Upper lobe of left lung (tissue), 6 donors: Measurements from ENCODE around the gene MRFAP1. TPM values are rescaled to one million over a fixed set of nuclear protein-coding genes. Genes with fewer than 3 reads are reported as not detected.

ENCODE experiments used
- ATAC-seq, 2 donors: fragments of 200-7000 bp; cut with Tn5 transposase; one replicate each; pipeline ENCODE4 v1.9.1; 2022; ENCODE audit warnings: mild to moderate bottlenecking in 2 of 2, moderate library complexity in 2 of 2; ENCODE audit not compliant: low FRiP score in 2 of 2
- DNase-seq, 2 donors: peaks; one replicate each; pipeline ENCODE4 v3.0.0-alpha.2; 2019 to 2020
- H3K27ac ChIP-seq, 4 donors: fragments of 200-600 bp; sonication (generic); one replicate each; pipeline ENCODE4 v1.5.1; 2016 to 2019
- H3K27me3 ChIP-seq, 4 donors: fragments of 200-600 bp; sonication (generic); one replicate each; pipeline ENCODE4 v1.5.1; 2017 to 2019
- H3K36me3 ChIP-seq, 4 donors: fragments of 200-600 bp; sonication (generic); one replicate each; pipeline ENCODE4 v1.5.1; 2016 to 2019
- H3K4me1 ChIP-seq, 4 donors: fragments of 200-600 bp; sonication (generic); one replicate each; pipeline ENCODE4 v1.5.1; 2018 to 2019
- H3K4me3 ChIP-seq, 4 donors: fragments of 200-600 bp; sonication (generic); one replicate each; pipeline ENCODE4 v1.5.1; 2017 to 2019; ENCODE audit warnings: mild to moderate bottlenecking in 2 of 4, moderate library complexity in 1 of 4
- H3K9me3 ChIP-seq, 4 donors: fragments of 200-600 bp; sonication (generic); one replicate each; pipeline ENCODE4 v1.5.1; 2018 to 2019
- EP300 ChIP-seq, 4 donors: sonication (generic); formaldehyde crosslinking; IDR thresholded peaks; one replicate each; pipeline ENCODE4 v1.5.1; 2017; ENCODE audit warnings: antibody characterized with exemption in 4 of 4, control low read depth in 2 of 4
- POLR2A ChIP-seq, 4 donors: fragments of 450-650 bp; IDR thresholded peaks; one replicate each; pipeline ENCODE4 v1.5.1; 2016 to 2017; ENCODE audit warnings: antibody characterized with exemption in 4 of 4, mild to moderate bottlenecking in 2 of 4
- POLR2AphosphoS5 ChIP-seq, 2 donors: sonication (generic); formaldehyde crosslinking; IDR thresholded peaks; one replicate each; pipeline ENCODE4 v1.5.1; 2017; ENCODE audit warnings: antibody characterized with exemption in 2 of 2
- WGBS, 2 donors: methylation state at CpG; one replicate each; pipeline ENCODE4 v1.1.5; 2017 to 2018; 5-methylcytosine and 5-hydroxymethylcytosine counted together
- total RNA-seq, 6 donors: library from RNA; depleted of rRNA in 4 of 6; stranded (reverse); fragments of >200 nt in 4 of 6; gene quantifications; one replicate each; pipeline versions ENCODE4 v1.1.0 to v1.2.1, GENCODE V29; 2016 to 2021
- TF ChIP-seq, protein P1 (sequence below), 6 experiments: fragments of 450-650 bp in 4 of 6; fragments of 200-600 bp in 2 of 6; sonication (generic) in 2 of 6; IDR thresholded peaks; one replicate each; pipeline ENCODE4 v1.5.1; 2016 to 2019; ENCODE audit warnings: antibody characterized with exemption in 6 of 6
- donor health status: DM: no; HTN: no; CAD: no; lungs with moderate emphysema.
- donor health status: DM: no; HTN: yes; CAD: no; lungs with severe emphysema.

The MRFAP1 gene
- total RNA-seq, 6 donors from 2014 or later: 129 to 256 (median 220) TPM

DNA sequence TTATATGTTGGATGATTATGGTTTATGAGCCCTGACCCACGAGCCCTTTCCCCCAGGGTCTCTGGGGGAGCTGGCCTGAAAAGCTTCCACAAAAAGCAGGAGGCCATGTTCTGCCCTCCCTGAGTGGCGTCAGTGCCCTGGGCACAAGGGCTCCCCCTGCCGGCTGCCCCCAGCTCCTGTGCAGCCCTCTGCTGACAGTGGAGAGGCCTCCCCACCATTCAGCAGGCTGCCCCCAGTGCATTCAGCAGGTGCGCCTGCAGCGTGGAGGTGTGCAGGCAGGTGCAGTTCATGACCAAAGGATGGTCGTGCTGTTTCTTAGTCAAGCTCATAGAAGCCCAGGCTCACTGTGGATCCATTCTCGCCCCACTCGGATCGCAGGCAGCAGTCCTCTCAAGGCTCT is 40.7 kb downstream of the MRFAP1 start:
- Histone ChIP-seq H3K27ac (no peak overlapping the region), H3K36me3 (peaks cover 0 to 7% (median 0%) of the 10 kb centered on the region in 4 donors), H3K9me3 (no peaks in the 10 kb centered on the region), H3K4me1 (peaks cover 11 to 17% (median 15%) of the 10 kb centered on the region in 4 donors), H3K4me3 (no peak overlapping the region), H3K27me3 (no peaks in the 10 kb centered on the region)
- TF ChIP-seq, protein P1, sequence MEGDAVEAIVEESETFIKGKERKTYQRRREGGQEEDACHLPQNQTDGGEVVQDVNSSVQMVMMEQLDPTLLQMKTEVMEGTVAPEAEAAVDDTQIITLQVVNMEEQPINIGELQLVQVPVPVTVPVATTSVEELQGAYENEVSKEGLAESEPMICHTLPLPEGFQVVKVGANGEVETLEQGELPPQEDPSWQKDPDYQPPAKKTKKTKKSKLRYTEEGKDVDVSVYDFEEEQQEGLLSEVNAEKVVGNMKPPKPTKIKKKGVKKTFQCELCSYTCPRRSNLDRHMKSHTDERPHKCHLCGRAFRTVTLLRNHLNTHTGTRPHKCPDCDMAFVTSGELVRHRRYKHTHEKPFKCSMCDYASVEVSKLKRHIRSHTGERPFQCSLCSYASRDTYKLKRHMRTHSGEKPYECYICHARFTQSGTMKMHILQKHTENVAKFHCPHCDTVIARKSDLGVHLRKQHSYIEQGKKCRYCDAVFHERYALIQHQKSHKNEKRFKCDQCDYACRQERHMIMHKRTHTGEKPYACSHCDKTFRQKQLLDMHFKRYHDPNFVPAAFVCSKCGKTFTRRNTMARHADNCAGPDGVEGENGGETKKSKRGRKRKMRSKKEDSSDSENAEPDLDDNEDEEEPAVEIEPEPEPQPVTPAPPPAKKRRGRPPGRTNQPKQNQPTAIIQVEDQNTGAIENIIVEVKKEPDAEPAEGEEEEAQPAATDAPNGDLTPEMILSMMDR (IDR thresholded peaks at IDR 0.05): no peak
- TF ChIP-seq POLR2A (IDR thresholded peaks at IDR 0.05) (no peak), EP300 (IDR thresholded peaks at IDR 0.05) (no peak), POLR2AphosphoS5 (IDR thresholded peaks at IDR 0.05) (no peak)
- peak in 1 of 2 donors; percentile 67 for DNase-seq
- no peak for ATAC-seq
- 83 to 92% methylated on average over 1 to 7 of the region's 9 CpGs for WGBS, 2 donors

DNA sequence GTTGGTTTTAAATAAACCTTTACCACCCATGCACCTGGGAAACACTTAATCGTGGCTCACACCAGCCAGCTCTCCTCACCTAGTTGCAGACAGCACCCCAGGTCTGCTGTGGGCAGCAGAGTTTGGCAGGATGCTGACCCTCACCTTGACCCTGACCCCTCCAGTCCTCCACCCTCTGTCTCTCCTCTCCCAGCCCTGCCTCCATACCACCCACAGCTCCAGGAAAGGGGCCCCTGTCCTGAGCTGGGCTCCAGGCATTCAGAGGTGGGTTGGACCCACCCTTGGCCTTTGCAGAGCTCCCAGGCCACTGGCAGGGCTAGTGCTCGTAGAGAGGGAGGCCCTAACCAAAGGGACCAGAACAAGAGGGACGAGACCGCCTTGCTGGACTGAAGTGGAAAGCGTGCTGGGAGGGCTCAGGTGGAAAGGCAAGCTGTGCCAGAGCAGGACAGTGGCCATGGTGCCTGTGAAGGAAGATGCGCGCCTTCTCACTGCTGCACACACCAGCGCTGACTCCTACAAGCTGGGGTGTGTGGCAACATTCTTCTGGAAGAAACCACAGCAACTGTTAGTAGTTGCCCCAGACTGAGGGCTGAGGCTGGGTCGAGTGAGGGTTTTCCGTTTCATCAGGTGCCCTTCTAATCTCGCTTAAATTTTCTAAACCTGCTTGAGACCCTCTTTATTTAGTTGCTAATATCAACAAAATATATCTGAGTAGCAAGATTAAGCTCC is 42.5 kb downstream of the MRFAP1 start:
- DNase-seq: no peak
- TF ChIP-seq POLR2A (IDR thresholded peaks at IDR 0.05) (no peak), POLR2AphosphoS5 (IDR thresholded peaks at IDR 0.05) (no peak), EP300 (IDR thresholded peaks at IDR 0.05) (no peak)
- TF ChIP-seq, protein P1 (IDR thresholded peaks at IDR 0.05): no peak
- no peak overlapping the region for H3K4me3 ChIP-seq
- no peaks in the 10 kb centered on the region for H3K27me3 ChIP-seq
- no peak overlapping the region for H3K27ac ChIP-seq
- no peak for ATAC-seq
- no peaks in the 10 kb centered on the region for H3K9me3 ChIP-seq
- 72 to 82% methylated on average over 11 of the region's 11 CpGs for WGBS, 2 donors
- peaks cover 0 to 3% (median 1%) of the 10 kb centered on the region in 4 donors for H3K4me1 ChIP-seq
- peaks cover 0 to 3% (median 0%) of the 10 kb centered on the region in 4 donors for H3K36me3 ChIP-seq

DNA sequence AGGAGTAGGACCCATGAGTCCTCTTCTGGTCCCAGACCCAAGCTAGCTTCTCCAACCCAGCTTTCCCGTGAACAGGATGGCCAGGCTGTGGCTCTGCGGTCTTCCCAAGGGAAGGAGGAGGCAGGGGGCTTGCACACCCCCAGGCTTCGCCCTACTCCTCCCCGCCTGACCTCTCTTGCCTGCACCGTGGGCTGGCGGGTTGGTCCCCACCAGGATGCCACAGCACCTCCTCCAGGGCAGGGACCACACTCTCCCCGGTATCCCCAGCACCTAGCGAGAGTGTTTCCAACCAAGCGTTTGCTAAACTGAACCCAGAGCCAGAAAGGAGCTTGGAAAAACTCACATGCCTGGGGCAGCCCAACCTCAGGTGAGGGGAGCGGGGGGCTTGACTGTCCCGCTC is 44.2 kb downstream of the MRFAP1 start:
- Histone ChIP-seq H3K4me3 (no peak overlapping the region), H3K27me3 (no peaks in the 10 kb centered on the region), H3K9me3 (no peaks in the 10 kb centered on the region), H3K27ac (no peak overlapping the region), H3K36me3 (no peaks in the 10 kb centered on the region), H3K4me1 (peaks cover 4 to 20% (median 13%) of the 10 kb centered on the region in 4 donors)
- ATAC-seq (no peak), DNase-seq (no peak)
- TF ChIP-seq POLR2A (IDR thresholded peaks at IDR 0.05) (no peak), EP300 (IDR thresholded peaks at IDR 0.05) (no peak), POLR2AphosphoS5 (IDR thresholded peaks at IDR 0.05) (no peak)
- TF ChIP-seq, protein P1 (IDR thresholded peaks at IDR 0.05): no peak
- WGBS, 2 donors: 79 to 88% methylated on average over 10 to 11 of the region's 11 CpGs

DNA sequence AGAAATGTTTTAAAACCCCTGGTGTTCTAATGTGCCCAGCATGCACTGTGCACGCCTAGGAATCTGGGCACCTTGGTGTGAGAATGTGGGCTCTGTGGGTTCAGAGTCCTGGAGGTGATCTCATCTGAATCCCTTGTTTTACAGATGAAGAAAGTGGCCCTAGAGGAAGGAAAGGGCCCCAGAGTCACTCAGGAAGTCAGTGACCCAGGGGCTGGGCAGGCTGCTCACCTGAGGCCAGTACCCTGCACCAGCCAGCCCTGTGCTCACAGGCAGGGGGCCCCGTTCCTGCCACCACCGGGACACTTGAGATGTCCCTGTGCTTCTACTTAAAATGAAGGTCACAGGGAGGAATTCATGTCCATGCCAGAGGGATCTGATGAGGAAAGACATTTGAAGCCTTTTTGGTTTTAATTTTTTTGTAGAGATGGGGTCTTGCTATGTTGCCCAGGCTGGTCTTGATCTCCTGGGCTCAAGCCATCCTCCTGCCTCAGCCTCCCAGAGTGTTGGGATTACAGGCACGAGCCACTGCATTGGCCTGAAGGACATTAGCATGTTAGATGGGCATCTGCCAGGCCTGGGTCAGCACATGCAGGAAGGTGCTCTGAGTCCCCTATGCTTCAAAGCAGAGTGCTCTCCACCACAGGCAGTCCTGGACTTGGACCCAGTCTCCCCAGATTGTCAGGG is 45.8 kb downstream of the MRFAP1 start:
- WGBS, 2 donors: 75 to 84% methylated on average over 2 to 4 of the region's 4 CpGs

More for the DNA sequence above, 45.8 kb downstream of the MRFAP1 start:
- DNase-seq (no peak), ATAC-seq (no peak)
- peaks cover 7 to 36% (median 21%) of the 10 kb centered on the region in 4 donors for H3K4me1 ChIP-seq
- no peaks in the 10 kb centered on the region for H3K36me3 ChIP-seq
- no peaks in the 10 kb centered on the region for H3K27me3 ChIP-seq
- H3K9me3 ChIP-seq: no peaks in the 10 kb centered on the region
- no peak overlapping the region for H3K27ac ChIP-seq
- TF ChIP-seq EP300 (IDR thresholded peaks at IDR 0.05): no peak
- TF ChIP-seq, protein P1 (IDR thresholded peaks at IDR 0.05): no peak
- no peak for TF ChIP-seq POLR2AphosphoS5 (IDR thresholded peaks at IDR 0.05)
- no peak for TF ChIP-seq POLR2A (IDR thresholded peaks at IDR 0.05)
- no peak overlapping the region for H3K4me3 ChIP-seq
